ENCODE results near the gene LGALS14. TPM values are rescaled to one million over a fixed set of nuclear protein-coding genes. Genes with fewer than 3 reads are reported as not detected.

Gene LGALS14
- total RNA-seq, 1 donor from 2014 or later: not detected

- H3K36me3 Mint-ChIP-seq (ENCODE audit: unreplicated experiment): no peaks in the 10 kb centered on the region
- H3K4me1 Mint-ChIP-seq (ENCODE audit: low read depth, unreplicated experiment): no peaks in the 10 kb centered on the region
- H3K9me3 Mint-ChIP-seq (ENCODE audit: unreplicated experiment): no peaks in the 10 kb centered on the region
- TF ChIP-seq CTCF (IDR thresholded peaks at IDR 0.05; ENCODE audit: partially characterized antibody, unreplicated experiment): no peak
- DNase-seq: no peak
- H3K27ac Mint-ChIP-seq (ENCODE audit: unreplicated experiment): no peak overlapping the region
- H3K4me3 Mint-ChIP-seq (ENCODE audit: unreplicated experiment): no peak overlapping the region
- H3K27me3 Mint-ChIP-seq (ENCODE audit: unreplicated experiment): no peaks in the 10 kb centered on the region
Measured at GRCh38 chr19:39677961-39678889, 26.1 kb upstream of the LGALS14 start.

GRCh38 chr19:39679056-39679790, 25.1 kb upstream of the LGALS14 start:
- Mint-ChIP-seq H3K27me3 (ENCODE audit: unreplicated experiment) (no peaks in the 10 kb centered on the region), H3K4me1 (ENCODE audit: low read depth, unreplicated experiment) (no peaks in the 10 kb centered on the region), H3K36me3 (ENCODE audit: unreplicated experiment) (no peaks in the 10 kb centered on the region), H3K4me3 (ENCODE audit: unreplicated experiment) (no peak overlapping the region), H3K27ac (ENCODE audit: unreplicated experiment) (no peak overlapping the region), H3K9me3 (ENCODE audit: unreplicated experiment) (no peaks in the 10 kb centered on the region)
- no peak for TF ChIP-seq CTCF (IDR thresholded peaks at IDR 0.05; ENCODE audit: partially characterized antibody, unreplicated experiment)
- DNase-seq: no peak

- H3K27ac Mint-ChIP-seq (ENCODE audit: unreplicated experiment): no peak overlapping the region
- no peaks in the 10 kb centered on the region for H3K36me3 Mint-ChIP-seq (ENCODE audit: unreplicated experiment)
- H3K4me3 Mint-ChIP-seq (ENCODE audit: unreplicated experiment): no peak overlapping the region
- H3K27me3 Mint-ChIP-seq (ENCODE audit: unreplicated experiment): no peaks in the 10 kb centered on the region
- no peaks in the 10 kb centered on the region for H3K9me3 Mint-ChIP-seq (ENCODE audit: unreplicated experiment)
- no peak for TF ChIP-seq CTCF (IDR thresholded peaks at IDR 0.05; ENCODE audit: partially characterized antibody, unreplicated experiment)
- H3K4me1 Mint-ChIP-seq (ENCODE audit: low read depth, unreplicated experiment): no peaks in the 10 kb centered on the region
- DNase-seq: no peak
Measured at GRCh38 chr19:39679791-39680168, 24.5 kb upstream of the LGALS14 start.

- DNase-seq: no peak
- H3K27me3 Mint-ChIP-seq (ENCODE audit: unreplicated experiment): no peaks in the 10 kb centered on the region
- H3K9me3 Mint-ChIP-seq (ENCODE audit: unreplicated experiment): no peaks in the 10 kb centered on the region
- no peaks in the 10 kb centered on the region for H3K36me3 Mint-ChIP-seq (ENCODE audit: unreplicated experiment)
- TF ChIP-seq CTCF (IDR thresholded peaks at IDR 0.05; ENCODE audit: partially characterized antibody, unreplicated experiment): no peak
- H3K4me1 Mint-ChIP-seq (ENCODE audit: low read depth, unreplicated experiment): no peaks in the 10 kb centered on the region
- H3K4me3 Mint-ChIP-seq (ENCODE audit: unreplicated experiment): no peak overlapping the region
- H3K27ac Mint-ChIP-seq (ENCODE audit: unreplicated experiment): no peak overlapping the region
Measured at GRCh38 chr19:39680593-39680992, 23.7 kb upstream of the LGALS14 start.

- no peak for TF ChIP-seq CTCF (IDR thresholded peaks at IDR 0.05; ENCODE audit: partially characterized antibody, unreplicated experiment)
- no peak for DNase-seq
- Mint-ChIP-seq H3K9me3 (ENCODE audit: unreplicated experiment) (no peaks in the 10 kb centered on the region), H3K36me3 (ENCODE audit: unreplicated experiment) (no peaks in the 10 kb centered on the region), H3K27me3 (ENCODE audit: unreplicated experiment) (no peaks in the 10 kb centered on the region), H3K4me1 (ENCODE audit: low read depth, unreplicated experiment) (no peaks in the 10 kb centered on the region), H3K27ac (ENCODE audit: unreplicated experiment) (no peak overlapping the region), H3K4me3 (ENCODE audit: unreplicated experiment) (no peak overlapping the region)
Measured at GRCh38 chr19:39681416-39681815, 22.9 kb upstream of the LGALS14 start.

All from glutamatergic neuron (in vitro differentiated cells).